KOPT-K1 (cell line): ENCODE data around the gene PLEKHG3.

Experiments used
- H3K27ac ChIP-seq: fragments of 200-600 bp; sonication (generic); 2 replicates; pipeline ENCODE4 v1.5.1; 2016; ENCODE audit warnings: antibody characterized with exemption, mild to moderate bottlenecking, low read depth, low read length; ENCODE audit not compliant: poor library complexity, severe bottlenecking
- H3K36me3 ChIP-seq: fragments of 200-600 bp; sonication (generic); 2 replicates; pipeline ENCODE4 v1.5.1; 2017; ENCODE audit warnings: antibody characterized with exemption, mild to moderate bottlenecking, low read length, moderate library complexity; ENCODE audit not compliant: insufficient read depth
- H3K9me3 ChIP-seq: fragments of 200-600 bp; sonication (generic); 2 replicates; pipeline ENCODE4 v1.5.1; 2017; ENCODE audit warnings: antibody characterized with exemption, low read length, mild to moderate bottlenecking; ENCODE audit not compliant: insufficient read depth, poor library complexity, severe bottlenecking

The PLEKHG3 gene

DNA sequence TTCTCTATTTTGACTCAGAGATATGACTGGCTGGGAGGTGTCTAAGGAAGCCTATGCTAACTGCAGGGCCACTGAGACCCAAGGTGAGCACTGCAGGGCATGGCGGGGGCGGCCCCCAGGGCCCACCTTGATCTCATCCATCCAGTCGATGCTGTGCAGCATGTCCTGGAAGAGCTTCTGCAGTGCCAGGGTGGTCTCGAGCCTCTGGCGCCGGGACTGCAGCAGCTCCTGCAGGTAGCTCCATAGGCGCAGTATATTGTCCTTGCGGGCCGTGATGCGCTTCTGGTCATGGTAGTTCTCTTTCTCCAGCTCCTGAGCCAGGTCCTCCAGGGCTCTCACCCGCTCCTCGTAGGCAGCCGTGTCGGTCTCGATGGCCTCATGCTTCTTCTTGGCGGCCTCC, 91.0 kb downstream of the PLEKHG3 start:
- no peak overlapping the region for H3K27ac ChIP-seq
- no peaks in the 10 kb centered on the region for H3K9me3 ChIP-seq
- H3K36me3 ChIP-seq, result no peaks in the 10 kb centered on the region

DNA sequence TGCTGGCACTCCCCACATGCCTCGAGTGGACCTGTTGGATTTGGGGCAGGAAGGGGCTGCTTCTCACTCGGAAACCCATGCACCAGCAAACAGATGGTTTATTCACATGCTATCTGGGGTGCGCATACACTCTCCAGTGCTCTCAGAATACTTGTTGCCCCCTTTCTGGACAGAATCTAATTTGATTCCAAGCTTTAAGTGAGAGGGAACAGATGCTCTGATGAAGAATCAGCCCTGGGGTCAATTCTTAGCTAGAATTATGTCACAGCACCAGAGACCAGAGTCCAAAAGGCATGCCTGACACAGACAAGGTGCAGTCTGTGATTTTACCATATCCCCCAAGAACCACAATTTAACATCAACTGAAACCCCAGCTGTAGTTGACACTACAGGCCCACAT, 91.7 kb downstream of the PLEKHG3 start:
- Histone ChIP-seq H3K27ac (no peak overlapping the region), H3K36me3 (no peaks in the 10 kb centered on the region), H3K9me3 (no peaks in the 10 kb centered on the region)

DNA sequence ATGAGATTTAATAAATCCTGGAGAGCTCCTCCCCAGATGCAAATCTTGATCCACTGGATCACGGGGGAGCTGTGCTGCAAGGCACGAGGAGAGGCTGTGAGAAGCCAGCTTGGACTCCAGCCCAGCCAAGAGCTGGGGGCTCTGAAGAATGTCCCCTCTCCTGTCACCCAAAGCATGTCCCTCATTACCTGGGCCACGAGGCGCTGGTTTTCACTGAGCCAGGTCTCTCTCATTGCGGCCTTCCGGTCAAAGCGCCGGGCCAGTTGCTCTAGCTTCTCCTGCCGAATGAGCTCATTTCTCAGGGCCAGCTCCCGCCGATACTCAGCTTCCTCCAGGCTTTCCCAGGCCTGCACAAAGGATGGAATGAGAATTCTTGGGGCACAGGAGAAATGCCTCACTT, 92.1 kb downstream of the PLEKHG3 start:
- H3K36me3 ChIP-seq, result no peaks in the 10 kb centered on the region
- H3K27ac ChIP-seq, result no peak overlapping the region
- H3K9me3 ChIP-seq, result no peaks in the 10 kb centered on the region

DNA sequence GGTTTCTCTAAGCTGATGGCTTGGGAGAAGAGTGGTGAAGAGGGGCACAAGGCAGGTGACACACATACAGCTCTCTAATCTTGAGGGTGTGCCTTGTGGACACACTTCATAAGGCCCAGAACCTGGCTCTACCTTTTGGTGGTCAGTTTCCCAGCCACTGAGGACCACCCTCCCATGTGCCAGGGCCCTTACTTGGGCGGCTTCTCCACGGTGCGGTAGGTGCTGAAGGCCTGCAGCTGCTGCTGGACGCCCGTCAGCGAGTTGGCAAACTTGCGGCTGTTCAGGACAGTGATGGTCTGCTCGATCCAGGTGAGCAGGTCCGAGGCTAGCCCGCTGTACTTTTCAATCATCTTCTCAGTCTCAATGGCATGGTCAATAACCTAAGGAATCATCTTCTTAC, 95.3 kb downstream of the PLEKHG3 start:
- Histone ChIP-seq H3K27ac (no peak overlapping the region), H3K36me3 (no peaks in the 10 kb centered on the region), H3K9me3 (no peaks in the 10 kb centered on the region)
